ENCODE measurements around the gene ADARB2.
"Not testable (repeated sequence)": the region's sequence is repeated elsewhere in the genome, so short reads cannot be mapped to it uniquely, and the experiment has no call there.

Gene ADARB2

GRCh38 chr10:1737222-1738061, at the start of gene ADARB2:
TSS of gene ADARB2 (minus strand) at chr10:1737525.
- TF ChIP-seq CTCF (IDR thresholded peaks at IDR 0.05; ENCODE audit: low read depth, low read length), result no peak
- no peak within 1 kb of the TSS for H3K4me3 ChIP-seq (ENCODE audit: low read depth, low read length)

- no peak overlapping the region for H3K4me3 ChIP-seq (ENCODE audit: low read depth, low read length)
- no peak for TF ChIP-seq CTCF (IDR thresholded peaks at IDR 0.05; ENCODE audit: low read depth, low read length)
Observed at GRCh38 chr10:1785835-1786234, 48.5 kb upstream of the ADARB2 start.

GRCh38 chr10:1782841-1783240, 45.5 kb upstream of the ADARB2 start:
- no peak for TF ChIP-seq CTCF (IDR thresholded peaks at IDR 0.05; ENCODE audit: low read depth, low read length)

GRCh38 chr10:1779796-1780195, 42.5 kb upstream of the ADARB2 start:
- TF ChIP-seq CTCF (IDR thresholded peaks at IDR 0.05; ENCODE audit: low read depth, low read length), result no peak
- no peak overlapping the region for H3K4me3 ChIP-seq (ENCODE audit: low read depth, low read length)

More at GRCh38 chr10:1782841-1783240, 45.5 kb upstream of the ADARB2 start:
- H3K4me3 ChIP-seq (ENCODE audit: low read depth, low read length), result no peak overlapping the region

- H3K4me3 ChIP-seq (ENCODE audit: low read depth, low read length), result no peak overlapping the region
- no peak for TF ChIP-seq CTCF (IDR thresholded peaks at IDR 0.05; ENCODE audit: low read depth, low read length)
Observed at GRCh38 chr10:1778375-1778969, 41.1 kb upstream of the ADARB2 start.

GRCh38 chr10:1776127-1776662, 38.9 kb upstream of the ADARB2 start:
- no peak for TF ChIP-seq CTCF (IDR thresholded peaks at IDR 0.05; ENCODE audit: low read depth, low read length)
- H3K4me3 ChIP-seq (ENCODE audit: low read depth, low read length), result no peak overlapping the region

- H3K4me3 ChIP-seq (ENCODE audit: low read depth, low read length), result no peak overlapping the region
- TF ChIP-seq CTCF (IDR thresholded peaks at IDR 0.05; ENCODE audit: low read depth, low read length), result no peak
Observed at GRCh38 chr10:1774796-1775195, 37.5 kb upstream of the ADARB2 start.

- H3K4me3 ChIP-seq (ENCODE audit: low read depth, low read length), result not testable (repeated sequence)
Observed at GRCh38 chr10:1773204-1773603, 35.9 kb upstream of the ADARB2 start.
